ENCODE results near the gene LDB2. TPM values are rescaled to one million over a fixed set of nuclear protein-coding genes. Genes with fewer than 3 reads are reported as not detected.

Gene LDB2
- total RNA-seq, 2 experiments from 2014 or later, result not detected

- peaks cover 7% of the 10 kb centered on the region for H3K9me3 Mint-ChIP-seq
- H3K27ac Mint-ChIP-seq, result no peak overlapping the region
- no peaks in the 10 kb centered on the region for H3K36me3 Mint-ChIP-seq
- ChIA-PET POLR2A (no interaction called here), CTCF (interaction anchor here (0.9 kb wide), 1 partner anchor 10 kb away, joined by 3 read pairs; no protein-coding TSS in a partner anchor)
- intact Hi-C loops (cut with micrococcal nuclease), result no loop called here
- no peak overlapping the region for H3K4me3 Mint-ChIP-seq
- no peaks in the 10 kb centered on the region for H3K4me1 Mint-ChIP-seq (ENCODE audit: low read depth)
- no peak for DNase-seq
- H3K27me3 Mint-ChIP-seq, result no peaks in the 10 kb centered on the region
Observed at GRCh38 chr4:16804581-16804980, 93.9 kb downstream of the LDB2 start.

GRCh38 chr4:16802044-16802443 lies 96.4 kb downstream of the LDB2 start:
- Mint-ChIP-seq H3K4me1 (ENCODE audit: low read depth) (no peaks in the 10 kb centered on the region), H3K9me3 (no peaks in the 10 kb centered on the region), H3K36me3 (no peaks in the 10 kb centered on the region), H3K27me3 (no peaks in the 10 kb centered on the region), H3K4me3 (no peak overlapping the region), H3K27ac (no peak overlapping the region)
- DNase-seq, result no peak
- POLR2A ChIA-PET, result no interaction called here
- intact Hi-C loops (cut with micrococcal nuclease), result no loop called here
- CTCF ChIA-PET, result no interaction called here

- intact Hi-C loops (cut with micrococcal nuclease), result no loop called here
- POLR2A ChIA-PET, result no interaction called here
- H3K36me3 Mint-ChIP-seq, result no peaks in the 10 kb centered on the region
- CTCF ChIA-PET, result no interaction called here
- H3K4me3 Mint-ChIP-seq, result no peak overlapping the region
- no peaks in the 10 kb centered on the region for H3K4me1 Mint-ChIP-seq (ENCODE audit: low read depth)
- no peak overlapping the region for H3K27ac Mint-ChIP-seq
- no peaks in the 10 kb centered on the region for H3K27me3 Mint-ChIP-seq
- DNase-seq, result no peak
- no peaks in the 10 kb centered on the region for H3K9me3 Mint-ChIP-seq
Observed at GRCh38 chr4:16801356-16801755, 97.1 kb downstream of the LDB2 start.

GRCh38 chr4:16794816-16795445 lies 103.5 kb downstream of the LDB2 start:
- H3K4me1 Mint-ChIP-seq (ENCODE audit: low read depth), result no peaks in the 10 kb centered on the region
- intact Hi-C loops (cut with micrococcal nuclease), result loop anchor here (2.0 kb wide), 2 partner anchors 122 to 530 kb away; no protein-coding TSS in a partner anchor
- H3K27me3 Mint-ChIP-seq, result no peaks in the 10 kb centered on the region
- no peaks in the 10 kb centered on the region for H3K36me3 Mint-ChIP-seq
- H3K4me3 Mint-ChIP-seq, result no peak overlapping the region
- no peak overlapping the region for H3K27ac Mint-ChIP-seq
- peak; percentile 33 for DNase-seq
- no peaks in the 10 kb centered on the region for H3K9me3 Mint-ChIP-seq
- POLR2A ChIA-PET, result no interaction called here
- CTCF ChIA-PET, result interaction anchor here (0.6 to 1.5 kb wide), 8 partner anchors 9 to 684 kb away, joined by 3 to 5 read pairs (median 3); no protein-coding TSS in a partner anchor

- Mint-ChIP-seq H3K9me3 (no peaks in the 10 kb centered on the region), H3K27me3 (no peaks in the 10 kb centered on the region), H3K36me3 (no peaks in the 10 kb centered on the region), H3K4me3 (no peak overlapping the region), H3K4me1 (ENCODE audit: low read depth) (no peaks in the 10 kb centered on the region), H3K27ac (no peak overlapping the region)
- POLR2A ChIA-PET, result no interaction called here
- no peak for DNase-seq
- intact Hi-C loops (cut with micrococcal nuclease), result no loop called here
- CTCF ChIA-PET, result no interaction called here
Observed at GRCh38 chr4:16791460-16791859, 107.0 kb downstream of the LDB2 start.

GRCh38 chr4:16790508-16790907 lies 107.9 kb downstream of the LDB2 start:
- no peaks in the 10 kb centered on the region for H3K4me1 Mint-ChIP-seq (ENCODE audit: low read depth)
- intact Hi-C loops (cut with micrococcal nuclease), result no loop called here
- H3K36me3 Mint-ChIP-seq, result no peaks in the 10 kb centered on the region
- H3K27me3 Mint-ChIP-seq, result no peaks in the 10 kb centered on the region
- no peaks in the 10 kb centered on the region for H3K9me3 Mint-ChIP-seq
- H3K4me3 Mint-ChIP-seq, result no peak overlapping the region
- DNase-seq, result no peak
- POLR2A ChIA-PET, result no interaction called here
- CTCF ChIA-PET, result no interaction called here
- no peak overlapping the region for H3K27ac Mint-ChIP-seq

- POLR2A ChIA-PET, result no interaction called here
- Mint-ChIP-seq H3K36me3 (no peaks in the 10 kb centered on the region), H3K4me1 (ENCODE audit: low read depth) (no peaks in the 10 kb centered on the region), H3K9me3 (no peaks in the 10 kb centered on the region), H3K27me3 (no peaks in the 10 kb centered on the region), H3K27ac (no peak overlapping the region), H3K4me3 (no peak overlapping the region)
- CTCF ChIA-PET, result no interaction called here
- intact Hi-C loops (cut with micrococcal nuclease), result no loop called here
- DNase-seq, result no peak
Observed at GRCh38 chr4:16788868-16789267, 109.6 kb downstream of the LDB2 start.

GRCh38 chr4:16785793-16786527 lies 112.5 kb downstream of the LDB2 start:
- no peak overlapping the region for H3K4me3 Mint-ChIP-seq
- ChIA-PET POLR2A (no interaction called here), CTCF (no interaction called here)
- H3K36me3 Mint-ChIP-seq, result no peaks in the 10 kb centered on the region
- intact Hi-C loops (cut with micrococcal nuclease), result no loop called here
- H3K9me3 Mint-ChIP-seq, result no peaks in the 10 kb centered on the region
- DNase-seq, result no peak
- H3K27ac Mint-ChIP-seq, result no peak overlapping the region
- H3K27me3 Mint-ChIP-seq, result no peaks in the 10 kb centered on the region
- H3K4me1 Mint-ChIP-seq (ENCODE audit: low read depth), result no peaks in the 10 kb centered on the region

- ChIA-PET POLR2A (no interaction called here), CTCF (no interaction called here)
- no peaks in the 10 kb centered on the region for H3K9me3 Mint-ChIP-seq
- no peak overlapping the region for H3K27ac Mint-ChIP-seq
- intact Hi-C loops (cut with micrococcal nuclease), result no loop called here
- DNase-seq, result no peak
- no peaks in the 10 kb centered on the region for H3K4me1 Mint-ChIP-seq (ENCODE audit: low read depth)
- no peak overlapping the region for H3K4me3 Mint-ChIP-seq
- no peaks in the 10 kb centered on the region for H3K36me3 Mint-ChIP-seq
- H3K27me3 Mint-ChIP-seq, result no peaks in the 10 kb centered on the region
Observed at GRCh38 chr4:16783119-16783518, 115.3 kb downstream of the LDB2 start.

- Mint-ChIP-seq H3K27me3 (no peaks in the 10 kb centered on the region), H3K36me3 (no peaks in the 10 kb centered on the region), H3K4me1 (ENCODE audit: low read depth) (no peaks in the 10 kb centered on the region), H3K27ac (no peak overlapping the region), H3K9me3 (no peaks in the 10 kb centered on the region), H3K4me3 (no peak overlapping the region)
- intact Hi-C loops (cut with micrococcal nuclease), result no loop called here
- DNase-seq, result no peak
- ChIA-PET POLR2A (no interaction called here), CTCF (no interaction called here)
Observed at GRCh38 chr4:16779028-16779675, 119.3 kb downstream of the LDB2 start.

- H3K27ac Mint-ChIP-seq, result no peak overlapping the region
- CTCF ChIA-PET, result no interaction called here
- H3K27me3 Mint-ChIP-seq, result peaks cover 1% of the 10 kb centered on the region
- no peaks in the 10 kb centered on the region for H3K4me1 Mint-ChIP-seq (ENCODE audit: low read depth)
- H3K36me3 Mint-ChIP-seq, result no peaks in the 10 kb centered on the region
- no peaks in the 10 kb centered on the region for H3K9me3 Mint-ChIP-seq
- intact Hi-C loops (cut with micrococcal nuclease), result no loop called here
- POLR2A ChIA-PET, result no interaction called here
- H3K4me3 Mint-ChIP-seq, result no peak overlapping the region
- DNase-seq, result no peak
Observed at GRCh38 chr4:16777726-16778125, 120.7 kb downstream of the LDB2 start.

- no peak overlapping the region for H3K27ac Mint-ChIP-seq
- no peaks in the 10 kb centered on the region for H3K4me1 Mint-ChIP-seq (ENCODE audit: low read depth)
- H3K4me3 Mint-ChIP-seq, result no peak overlapping the region
- no peak for DNase-seq
- intact Hi-C loops (cut with micrococcal nuclease), result no loop called here
- ChIA-PET POLR2A (no interaction called here), CTCF (no interaction called here)
- H3K27me3 Mint-ChIP-seq, result peaks cover 1% of the 10 kb centered on the region
- no peaks in the 10 kb centered on the region for H3K36me3 Mint-ChIP-seq
- no peaks in the 10 kb centered on the region for H3K9me3 Mint-ChIP-seq
Observed at GRCh38 chr4:16775411-16776154, 122.9 kb downstream of the LDB2 start.

Measured in activated CD4-positive, alpha-beta memory T cell treated with anti-CD3 and anti-CD28 coated beads for 36 hours (primary cell).